HL-60 (cell line): ENCODE data around the gene MRPL4.

Source experiments
- DNase-seq, 2 experiments: peaks; one replicate each; pipeline ENCODE4 v3.0.0-alpha.2; 2010 to 2020; ENCODE audit warnings: low read depth in 1 of 2, low spot score in 1 of 2
- H3K27ac ChIP-seq: fragments of 250-450 bp; sonication (Bioruptor Pico); replicated peaks from 2 replicates; pipeline ENCODE4 v1.5.1; 2020; ENCODE audit warnings: mild to moderate bottlenecking, moderate library complexity
- H3K27me3 ChIP-seq: fragments of 250-450 bp; sonication (Bioruptor Pico); 2 replicates; pipeline ENCODE4 v1.5.1; 2021; ENCODE audit warnings: mild to moderate bottlenecking, moderate library complexity; ENCODE audit not compliant: insufficient read depth, poor library complexity, severe bottlenecking
- H3K4me3 ChIP-seq: replicated peaks from 2 replicates; pipeline ENCODE4 v1.5.1; 2011; ENCODE audit warnings: mild to moderate bottlenecking, control low read depth, low read length; ENCODE audit not compliant: insufficient read depth
- GABPA ChIP-seq: IDR thresholded peaks from 2 replicates; pipeline ENCODE4 v1.6.1; 2012; ENCODE audit warnings: low read depth
- POLR2AphosphoS5 ChIP-seq: IDR thresholded peaks from 2 replicates; pipeline ENCODE4 v1.6.1; 2012; ENCODE audit warnings: low read depth
- SPI1 ChIP-seq: IDR thresholded peaks from 2 replicates; pipeline ENCODE4 v1.6.1; 2012; ENCODE audit warnings: low read depth, mild to moderate bottlenecking, borderline replicate concordance
- TF ChIP-seq, protein P1 (sequence below): IDR thresholded peaks from 2 replicates; pipeline ENCODE4 v1.6.1; 2012; ENCODE audit warnings: low read depth; ENCODE audit not compliant: insufficient replicate concordance
- TF ChIP-seq, protein P2 (sequence below): IDR thresholded peaks from one replicate; pipeline ENCODE4 v1.5.1; 2011; ENCODE audit warnings: low read length, control low read depth, inconsistent platforms; ENCODE audit not compliant: insufficient read depth

The MRPL4 gene

DNA sequence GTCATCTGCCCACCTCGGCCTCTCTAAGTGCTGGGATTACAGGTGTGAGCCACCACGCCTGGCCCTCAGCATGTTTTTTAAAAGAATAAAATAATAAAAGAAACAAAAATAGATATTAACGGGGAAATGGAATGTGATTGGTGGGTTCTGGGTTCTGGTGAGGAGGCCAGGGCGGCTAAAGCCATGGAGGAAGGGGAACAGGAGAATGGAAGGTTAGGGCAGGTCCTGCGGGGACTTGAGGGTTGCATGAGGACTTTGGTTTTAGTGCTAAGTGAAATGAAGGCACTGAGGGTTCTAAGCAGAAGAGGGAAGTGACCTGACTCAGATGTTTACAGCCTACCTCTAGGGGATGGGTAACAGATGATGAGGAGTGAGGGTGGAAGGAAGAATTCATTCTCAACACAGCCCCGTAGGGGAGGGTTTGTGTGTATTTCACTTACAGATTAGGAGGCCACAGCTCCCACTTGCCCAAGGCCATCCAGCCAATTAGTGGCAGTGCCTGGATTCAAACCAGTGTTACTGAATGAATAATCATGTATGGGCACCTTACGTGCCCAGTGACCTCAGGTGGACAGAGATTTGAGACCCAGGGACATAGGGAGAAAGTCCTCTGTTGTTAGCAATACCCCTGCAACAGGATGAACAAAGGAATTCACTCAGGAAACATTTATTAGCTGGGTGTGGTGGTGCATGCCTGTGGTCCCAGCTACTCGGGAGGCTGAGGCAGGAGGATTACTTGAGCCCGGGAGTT is 6.7 kb upstream of the MRPL4 start:
- Histone ChIP-seq H3K27me3 (no peaks in the 10 kb centered on the region), H3K4me3 (no peak overlapping the region), H3K27ac (no peak overlapping the region)
- no peak for DNase-seq
- TF ChIP-seq POLR2AphosphoS5 = no peak
- peak; percentile 44; the same call in 1 of the 2 replicates for TF ChIP-seq SPI1

DNA sequence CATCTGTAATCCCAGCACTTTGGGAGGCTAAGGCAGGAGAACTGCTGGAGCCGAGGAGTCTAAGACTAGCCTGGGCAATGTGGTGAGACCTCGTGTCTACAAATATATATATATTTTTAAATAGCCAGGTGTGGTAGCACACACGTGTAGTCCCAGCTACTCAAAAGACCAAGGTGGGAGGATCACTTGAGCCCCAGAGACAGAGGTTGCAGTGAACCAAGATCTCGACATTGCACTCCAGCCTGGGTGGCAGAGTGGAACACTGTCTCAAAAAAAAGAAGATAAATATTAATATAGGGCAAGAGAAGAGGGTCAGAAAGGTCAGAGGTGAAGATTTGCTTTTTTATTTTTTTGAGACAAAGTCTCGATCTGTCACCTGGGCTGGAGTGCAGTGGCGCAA is 5.5 kb upstream of the MRPL4 start:
- no peak for DNase-seq
- no peak overlapping the region for H3K4me3 ChIP-seq
- no peak overlapping the region for H3K27ac ChIP-seq
- TF ChIP-seq GABPA = no peak
- TF ChIP-seq, protein P1, sequence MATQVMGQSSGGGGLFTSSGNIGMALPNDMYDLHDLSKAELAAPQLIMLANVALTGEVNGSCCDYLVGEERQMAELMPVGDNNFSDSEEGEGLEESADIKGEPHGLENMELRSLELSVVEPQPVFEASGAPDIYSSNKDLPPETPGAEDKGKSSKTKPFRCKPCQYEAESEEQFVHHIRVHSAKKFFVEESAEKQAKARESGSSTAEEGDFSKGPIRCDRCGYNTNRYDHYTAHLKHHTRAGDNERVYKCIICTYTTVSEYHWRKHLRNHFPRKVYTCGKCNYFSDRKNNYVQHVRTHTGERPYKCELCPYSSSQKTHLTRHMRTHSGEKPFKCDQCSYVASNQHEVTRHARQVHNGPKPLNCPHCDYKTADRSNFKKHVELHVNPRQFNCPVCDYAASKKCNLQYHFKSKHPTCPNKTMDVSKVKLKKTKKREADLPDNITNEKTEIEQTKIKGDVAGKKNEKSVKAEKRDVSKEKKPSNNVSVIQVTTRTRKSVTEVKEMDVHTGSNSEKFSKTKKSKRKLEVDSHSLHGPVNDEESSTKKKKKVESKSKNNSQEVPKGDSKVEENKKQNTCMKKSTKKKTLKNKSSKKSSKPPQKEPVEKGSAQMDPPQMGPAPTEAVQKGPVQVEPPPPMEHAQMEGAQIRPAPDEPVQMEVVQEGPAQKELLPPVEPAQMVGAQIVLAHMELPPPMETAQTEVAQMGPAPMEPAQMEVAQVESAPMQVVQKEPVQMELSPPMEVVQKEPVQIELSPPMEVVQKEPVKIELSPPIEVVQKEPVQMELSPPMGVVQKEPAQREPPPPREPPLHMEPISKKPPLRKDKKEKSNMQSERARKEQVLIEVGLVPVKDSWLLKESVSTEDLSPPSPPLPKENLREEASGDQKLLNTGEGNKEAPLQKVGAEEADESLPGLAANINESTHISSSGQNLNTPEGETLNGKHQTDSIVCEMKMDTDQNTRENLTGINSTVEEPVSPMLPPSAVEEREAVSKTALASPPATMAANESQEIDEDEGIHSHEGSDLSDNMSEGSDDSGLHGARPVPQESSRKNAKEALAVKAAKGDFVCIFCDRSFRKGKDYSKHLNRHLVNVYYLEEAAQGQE = no peak
- TF ChIP-seq SPI1 = no peak
- no peaks in the 10 kb centered on the region for H3K27me3 ChIP-seq

DNA sequence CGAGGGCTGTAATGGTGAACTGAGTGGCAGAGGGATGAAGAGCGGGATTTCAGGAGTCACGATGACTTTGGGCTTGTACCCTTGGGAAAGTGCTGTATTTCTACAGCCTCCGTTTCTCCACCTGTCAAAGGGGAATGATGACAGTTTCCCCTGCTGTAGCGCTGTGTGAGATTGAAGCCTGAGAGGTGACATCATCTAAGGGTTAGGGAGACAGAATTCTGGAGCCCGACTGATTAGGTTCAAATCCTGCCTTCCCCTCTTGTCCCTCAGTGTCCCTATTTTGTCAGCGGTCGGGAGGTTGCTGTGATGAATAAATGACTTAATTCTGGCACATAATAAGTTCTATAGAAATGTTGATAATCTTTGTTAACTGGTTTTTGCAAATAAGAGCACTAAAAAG is 693 bp downstream of the MRPL4 start:
- TF ChIP-seq, protein P2, sequence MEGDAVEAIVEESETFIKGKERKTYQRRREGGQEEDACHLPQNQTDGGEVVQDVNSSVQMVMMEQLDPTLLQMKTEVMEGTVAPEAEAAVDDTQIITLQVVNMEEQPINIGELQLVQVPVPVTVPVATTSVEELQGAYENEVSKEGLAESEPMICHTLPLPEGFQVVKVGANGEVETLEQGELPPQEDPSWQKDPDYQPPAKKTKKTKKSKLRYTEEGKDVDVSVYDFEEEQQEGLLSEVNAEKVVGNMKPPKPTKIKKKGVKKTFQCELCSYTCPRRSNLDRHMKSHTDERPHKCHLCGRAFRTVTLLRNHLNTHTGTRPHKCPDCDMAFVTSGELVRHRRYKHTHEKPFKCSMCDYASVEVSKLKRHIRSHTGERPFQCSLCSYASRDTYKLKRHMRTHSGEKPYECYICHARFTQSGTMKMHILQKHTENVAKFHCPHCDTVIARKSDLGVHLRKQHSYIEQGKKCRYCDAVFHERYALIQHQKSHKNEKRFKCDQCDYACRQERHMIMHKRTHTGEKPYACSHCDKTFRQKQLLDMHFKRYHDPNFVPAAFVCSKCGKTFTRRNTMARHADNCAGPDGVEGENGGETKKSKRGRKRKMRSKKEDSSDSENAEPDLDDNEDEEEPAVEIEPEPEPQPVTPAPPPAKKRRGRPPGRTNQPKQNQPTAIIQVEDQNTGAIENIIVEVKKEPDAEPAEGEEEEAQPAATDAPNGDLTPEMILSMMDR = no peak
- TF ChIP-seq, protein P1 = no peak
- TF ChIP-seq POLR2AphosphoS5 (no peak), SPI1 (no peak), GABPA (no peak)
- peak overlapping the region; percentile 79 for H3K27ac ChIP-seq
- peak overlapping the region; percentile 67 for H3K4me3 ChIP-seq
- DNase-seq = no peak
- no peaks in the 10 kb centered on the region for H3K27me3 ChIP-seq

- Histone ChIP-seq H3K27me3 (no peaks in the 10 kb centered on the region), H3K27ac (no peak overlapping the region), H3K4me3 (no peak overlapping the region)
- DNase-seq = no peak
- TF ChIP-seq SPI1 = no peak
- TF ChIP-seq POLR2AphosphoS5 = no peak
- TF ChIP-seq GABPA = no peak
- TF ChIP-seq, protein P2 = no peak
- TF ChIP-seq, protein P1 = no peak
Observed at GRCh38 chr19:10254244-10254643, 2.2 kb downstream of the MRPL4 start.
